ENCODE results near the gene LUC7L.

DNA sequence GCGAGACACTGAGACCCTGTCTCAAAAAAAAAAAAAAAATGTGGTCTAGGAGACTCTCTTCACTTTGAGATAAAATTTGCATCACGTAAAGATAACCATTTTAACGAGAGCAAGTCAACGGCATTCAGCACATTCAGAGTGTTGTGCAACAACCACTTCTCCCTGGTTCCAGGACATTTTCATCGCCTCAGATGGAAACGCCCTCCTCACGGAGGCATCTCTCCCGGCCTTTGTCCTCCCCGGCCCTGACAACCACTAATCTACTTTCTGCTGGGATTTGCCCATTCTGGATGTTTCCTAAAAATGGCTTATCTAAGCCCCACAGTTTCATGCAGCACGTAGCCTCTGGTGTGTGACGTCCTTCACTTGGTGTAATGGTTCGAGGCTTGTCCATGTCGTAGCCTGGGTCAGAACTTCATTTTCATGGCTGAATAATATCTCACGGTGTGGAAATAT lies 84.4 kb downstream of the LUC7L start:
- TF ChIP-seq CTCF (IDR thresholded peaks at IDR 0.05; ENCODE audit: low read length), result no peak
- TF ChIP-seq EZH2 (IDR thresholded peaks at IDR 0.05; ENCODE audit: borderline replicate concordance, low read length), result no peak

Data from OCI-LY1 (cell line).